Bronchial epithelial cell (primary cell): Measurements from ENCODE around the gene TNFRSF13B. TPM values are rescaled to one million over a fixed set of nuclear protein-coding genes. Genes with fewer than 3 reads are reported as not detected.

Experiments
- DNase-seq: peaks from one replicate; pipeline ENCODE4 v3.0.0-alpha.2; 2010; ENCODE audit warnings: low read depth
- FAIRE-seq: peaks from 2 replicates; lab custom pipeline; 2011; peaks lifted over from hg19 to GRCh38; lab: Jason Lieb, UNC
- H3K27me3 ChIP-seq: 2 replicates; pipeline ENCODE4 v1.5.1; 2011; ENCODE audit warnings: low read length; ENCODE audit not compliant: control insufficient read depth, insufficient read depth
- H3K36me3 ChIP-seq: 2 replicates; pipeline ENCODE4 v1.5.1; 2011; ENCODE audit warnings: low read length; ENCODE audit not compliant: control insufficient read depth, insufficient read depth
- H3K4me3 ChIP-seq: 2 replicates; pipeline ENCODE4 v1.5.1; 2011; ENCODE audit warnings: mild to moderate bottlenecking, low read depth, low read length, control low read depth
- CTCF ChIP-seq: IDR thresholded peaks from 2 replicates; pipeline ENCODE4 v1.5.1; 2011; ENCODE audit warnings: mild to moderate bottlenecking, moderate library complexity, low read length, control low read depth, inconsistent platforms; ENCODE audit not compliant: insufficient read depth, severe bottlenecking
- total RNA-seq: library from RNA; depleted of rRNA; stranded (reverse); fragments of >200 nt; gene quantifications from 2 replicates; pipeline ENCODE4 v1.2.1, GENCODE V29; 2014

Gene TNFRSF13B
- total RNA-seq, 1 donor from 2014 or later, result not detected

- TF ChIP-seq CTCF, result peak; percentile 57
- FAIRE-seq (peak; percentile 79), DNase-seq (peak; percentile 50)
- Histone ChIP-seq H3K4me3 (no peak overlapping the region), H3K36me3 (no peaks in the 10 kb centered on the region), H3K27me3 (peaks cover 3% of the 10 kb centered on the region)
Measured at GRCh38 chr17:16915752-16916556, 56.0 kb downstream of the TNFRSF13B start.

GRCh38 chr17:16913463-16913862 lies 58.5 kb downstream of the TNFRSF13B start:
- no peak for DNase-seq
- FAIRE-seq, result no peak
- Histone ChIP-seq H3K36me3 (no peaks in the 10 kb centered on the region), H3K4me3 (no peak overlapping the region), H3K27me3 (peaks cover 1% of the 10 kb centered on the region)
- no peak for TF ChIP-seq CTCF

- TF ChIP-seq CTCF, result no peak
- H3K4me3 ChIP-seq, result no peak overlapping the region
- no peaks in the 10 kb centered on the region for H3K36me3 ChIP-seq
- H3K27me3 ChIP-seq, result peaks cover 1% of the 10 kb centered on the region
- FAIRE-seq (no peak), DNase-seq (no peak)
Measured at GRCh38 chr17:16912021-16912962, 59.6 kb downstream of the TNFRSF13B start.

DNA sequence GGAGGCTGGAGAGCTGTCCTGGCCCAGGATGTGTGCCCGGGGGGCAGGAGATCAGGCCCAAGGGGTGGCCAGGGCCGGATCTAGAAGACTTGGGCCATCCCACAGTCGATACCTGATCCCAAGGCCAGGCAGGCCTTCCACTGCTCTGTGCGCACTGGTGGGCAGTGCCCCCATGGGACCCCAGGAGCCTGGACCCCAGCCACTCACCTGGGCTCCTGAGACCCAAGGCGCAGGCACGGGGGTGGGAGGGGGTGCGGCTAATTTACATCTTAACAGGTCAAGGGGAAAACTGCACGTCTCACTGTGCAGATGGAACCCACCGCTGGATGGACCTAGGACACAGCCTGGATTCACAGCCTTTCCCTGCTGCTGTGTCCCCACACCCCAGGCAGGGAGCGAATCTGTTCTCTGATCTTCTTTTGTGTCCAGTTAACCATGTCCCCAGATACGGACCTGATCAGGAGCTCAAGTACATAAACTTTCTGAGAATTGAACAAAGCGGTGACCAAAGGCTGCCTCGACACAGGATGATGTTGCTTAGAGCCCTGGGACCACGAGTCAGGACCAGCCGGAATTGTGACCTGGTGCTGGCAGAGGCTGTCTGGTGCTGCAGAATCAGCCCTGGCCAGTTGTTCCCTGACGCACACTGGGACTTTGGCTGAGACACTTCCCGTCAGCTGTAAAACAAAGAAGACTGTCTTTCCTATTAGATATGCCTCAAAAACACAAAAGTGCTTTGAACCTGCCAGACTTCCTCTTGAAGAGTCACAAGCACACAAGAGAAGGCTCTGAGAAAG lies 60.6 kb downstream of the TNFRSF13B start:
- no peak for TF ChIP-seq CTCF
- no peaks in the 10 kb centered on the region for H3K36me3 ChIP-seq
- H3K4me3 ChIP-seq, result no peak overlapping the region
- no peak for DNase-seq
- H3K27me3 ChIP-seq, result peaks cover 1% of the 10 kb centered on the region
- no peak for FAIRE-seq

DNA sequence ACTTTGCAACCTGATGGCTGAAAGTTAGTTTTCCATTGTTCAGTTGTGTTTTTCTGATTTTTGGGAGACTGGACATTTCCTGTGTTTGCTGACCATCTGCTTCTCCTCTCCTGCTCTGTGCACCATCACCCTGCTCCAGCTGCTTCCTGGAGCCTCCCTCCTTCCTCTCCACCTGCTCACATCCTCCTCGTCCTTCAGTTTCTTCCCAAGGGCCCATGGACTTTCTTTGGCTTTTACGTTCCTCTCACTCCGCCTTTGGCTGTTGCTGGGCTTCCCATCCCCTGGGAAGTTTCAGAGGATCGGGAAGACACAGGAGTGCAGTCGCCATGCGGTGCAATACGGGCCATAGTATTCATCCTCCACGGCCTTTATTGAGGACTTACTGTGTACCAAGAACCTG lies 61.6 kb downstream of the TNFRSF13B start:
- H3K4me3 ChIP-seq, result no peak overlapping the region
- DNase-seq (no peak), FAIRE-seq (no peak)
- H3K36me3 ChIP-seq, result no peaks in the 10 kb centered on the region
- peaks cover 1% of the 10 kb centered on the region for H3K27me3 ChIP-seq
- no peak for TF ChIP-seq CTCF
